ENCODE measurements around the gene POLR2H.

Gene POLR2H

DNA sequence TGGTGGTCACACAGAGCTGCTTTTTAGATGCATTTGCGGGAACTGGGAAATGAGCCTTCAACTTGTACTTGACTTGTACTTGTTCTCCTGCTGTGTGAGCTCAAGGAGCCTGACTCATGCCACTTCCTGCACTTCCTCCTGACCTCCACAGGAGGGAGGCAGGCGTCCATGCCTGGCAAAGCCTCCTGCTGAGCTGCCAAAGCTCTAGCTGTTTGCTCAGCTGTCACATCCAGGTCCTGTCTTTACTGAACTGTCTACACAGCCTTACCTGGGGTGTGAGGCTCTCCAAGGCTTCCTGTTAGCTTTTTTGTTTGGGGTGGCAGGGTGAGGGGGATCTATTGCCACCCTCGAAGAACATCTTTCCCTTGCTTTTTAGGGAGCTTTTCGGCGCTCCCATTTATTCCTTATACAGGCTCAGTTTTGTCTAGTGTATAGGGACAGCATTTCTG lies 10.1 kb downstream of the POLR2H start:
- peak; percentile 78 for DNase-seq (ENCODE audit: low spot score)

DNA sequence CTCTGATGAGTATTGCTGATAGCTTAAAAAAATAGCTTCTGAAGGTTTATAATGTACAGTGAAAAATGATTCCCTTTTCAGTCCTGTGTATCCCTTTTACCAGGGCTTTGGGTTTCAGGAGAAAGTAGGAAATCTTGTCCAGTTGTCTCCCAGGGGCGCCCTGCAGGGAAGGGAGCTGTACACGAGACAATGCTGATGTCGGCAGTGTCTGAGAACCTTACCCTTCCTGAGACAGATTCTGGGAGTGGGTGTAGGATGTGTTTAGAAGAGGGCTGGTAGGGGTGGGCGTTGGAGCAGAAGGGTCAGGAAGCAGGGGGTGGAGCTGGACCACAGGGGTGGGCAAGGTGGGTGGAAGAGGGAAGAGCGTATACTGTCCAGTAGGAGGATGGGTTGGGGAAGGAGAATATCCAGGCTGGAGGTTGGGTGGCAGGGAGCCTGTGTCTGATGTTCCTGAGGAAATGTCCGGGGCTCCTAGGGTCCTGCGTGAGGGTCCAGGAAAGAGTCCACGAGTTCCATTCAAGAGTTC lies 10.8 kb downstream of the POLR2H start:
- DNase-seq (ENCODE audit: low spot score): no peak

DNA sequence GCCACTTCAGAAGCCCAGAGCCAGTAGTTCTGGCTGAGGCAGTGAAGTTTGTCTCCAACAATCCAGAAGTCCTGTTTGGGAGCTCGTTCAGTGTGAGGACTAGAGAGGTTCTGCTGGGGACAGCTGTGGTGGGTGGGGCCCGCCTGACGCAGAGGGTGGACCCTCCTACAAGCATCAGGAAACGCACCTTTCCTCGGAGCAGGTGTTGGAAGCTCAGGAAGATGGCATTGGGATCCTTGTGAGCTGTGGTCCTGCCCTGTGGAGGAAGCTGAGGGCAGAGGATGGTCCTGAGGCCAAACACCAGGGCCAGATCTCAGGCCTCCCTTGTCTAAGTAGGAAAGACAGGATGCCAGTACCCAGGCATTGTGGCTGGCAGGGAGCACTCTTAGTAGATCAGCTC lies 11.4 kb downstream of the POLR2H start:
- DNase-seq (ENCODE audit: low spot score): no peak

DNA sequence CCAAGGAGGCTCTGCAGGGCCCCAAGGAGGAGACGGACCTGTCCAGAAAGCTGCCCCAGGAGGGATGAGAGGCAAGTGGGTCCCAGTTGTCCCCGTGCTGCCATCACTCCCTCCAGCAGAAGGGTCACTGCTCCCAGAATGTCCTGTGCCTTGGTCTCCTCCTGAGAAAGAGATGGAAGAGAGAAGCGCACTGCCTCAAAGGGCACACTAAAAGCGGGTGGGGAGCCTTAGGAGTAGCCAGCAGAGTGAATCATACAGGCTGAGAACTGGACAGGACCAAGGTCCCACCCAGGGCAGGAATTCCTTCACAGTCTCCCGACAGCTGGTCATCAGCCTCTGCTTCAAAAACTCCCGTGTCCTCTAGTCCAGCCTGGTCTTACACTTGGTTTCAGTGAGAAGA lies 11.9 kb downstream of the POLR2H start:
- no peak for DNase-seq (ENCODE audit: low spot score)

DNA sequence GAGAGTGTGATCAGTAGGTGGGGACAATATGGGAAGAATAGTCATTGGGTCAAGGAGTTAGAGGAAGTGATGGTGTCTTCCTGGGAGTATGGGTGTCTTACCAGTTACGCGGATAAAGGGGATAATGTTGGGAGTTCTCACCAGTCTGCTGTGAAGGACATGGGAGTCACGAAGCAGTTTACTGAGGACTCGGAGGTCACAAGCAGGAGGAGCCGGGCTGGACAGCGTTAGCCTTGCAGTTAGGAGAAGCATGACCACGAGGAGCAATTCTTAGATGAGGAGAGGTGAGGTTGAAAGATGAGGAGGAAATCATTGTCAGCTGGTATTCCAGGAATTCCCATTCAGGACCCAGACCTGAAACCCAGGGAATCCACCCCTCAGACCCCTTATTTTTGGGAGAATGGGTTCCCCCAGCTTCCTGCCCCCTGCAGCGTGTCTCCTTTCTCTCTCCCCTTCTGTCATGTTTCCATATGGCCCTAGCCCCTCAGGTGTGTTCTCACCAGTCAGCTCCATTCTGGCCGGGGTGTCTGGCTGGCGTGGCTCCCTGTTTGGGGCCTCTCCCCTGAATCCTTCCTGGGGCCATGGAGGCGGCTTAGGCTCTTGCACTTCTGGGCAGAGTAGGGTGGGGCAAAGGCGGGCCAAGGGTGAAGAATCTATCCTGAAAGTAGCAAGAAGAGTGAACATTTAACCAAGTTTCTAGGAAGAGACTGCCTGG lies 14.4 kb downstream of the POLR2H start:
- DNase-seq (ENCODE audit: low spot score): no peak

DNA sequence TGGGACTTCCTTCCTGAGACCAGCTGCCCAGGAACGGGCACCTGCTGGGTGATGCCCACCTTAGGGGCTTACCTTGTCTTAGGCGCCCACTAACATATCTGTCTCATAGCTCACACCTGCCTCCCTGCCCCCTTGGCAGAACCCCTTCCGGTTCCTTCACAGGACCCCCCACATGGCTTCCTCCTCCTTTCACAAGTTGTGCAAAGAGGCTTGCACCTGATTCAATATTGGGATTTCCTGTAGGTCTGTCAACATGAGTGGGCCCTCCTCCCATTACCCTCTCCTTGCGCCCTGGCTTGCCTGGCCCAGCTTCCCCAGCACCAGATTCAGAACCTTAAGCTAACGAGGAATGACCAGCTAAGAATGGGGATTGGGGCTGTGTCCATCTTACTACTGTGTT lies 15.9 kb downstream of the POLR2H start:
- no peak for DNase-seq (ENCODE audit: low spot score)

DNA sequence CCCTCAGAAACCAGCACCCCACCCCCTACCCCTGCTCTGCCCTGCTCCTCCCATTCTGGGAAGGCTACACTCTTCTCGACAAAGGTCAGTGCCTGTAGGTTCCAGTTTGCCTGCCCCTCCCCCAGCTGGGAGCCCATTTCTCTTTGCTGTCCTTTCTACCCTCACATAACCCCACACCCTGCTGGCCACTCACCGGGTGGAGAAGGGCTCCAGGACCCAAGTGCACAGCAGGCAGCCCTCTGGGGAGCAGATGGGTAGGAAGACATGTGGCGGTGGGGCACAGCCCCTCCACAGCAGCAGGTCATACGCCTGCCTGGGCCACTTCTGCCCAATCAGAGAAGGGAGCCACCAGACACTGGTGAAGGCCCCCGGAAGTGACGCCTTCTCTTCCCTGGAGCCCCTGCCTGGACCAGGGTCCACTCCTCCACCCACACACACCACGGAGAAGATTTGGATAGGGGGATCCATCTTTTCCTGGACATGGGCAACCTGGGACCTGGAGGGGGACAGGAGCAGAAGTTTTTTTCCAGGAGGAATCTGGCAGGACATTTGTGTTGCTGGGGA lies 16.5 kb downstream of the POLR2H start, which contains the start of gene THPO:
TSS of gene THPO (minus strand) at position 326 of the 564 bp plus-strand sequence. CDS start 1,948 bp downstream, outside the sequence.
- DNase-seq (ENCODE audit: low spot score): peak; percentile 94

DNA sequence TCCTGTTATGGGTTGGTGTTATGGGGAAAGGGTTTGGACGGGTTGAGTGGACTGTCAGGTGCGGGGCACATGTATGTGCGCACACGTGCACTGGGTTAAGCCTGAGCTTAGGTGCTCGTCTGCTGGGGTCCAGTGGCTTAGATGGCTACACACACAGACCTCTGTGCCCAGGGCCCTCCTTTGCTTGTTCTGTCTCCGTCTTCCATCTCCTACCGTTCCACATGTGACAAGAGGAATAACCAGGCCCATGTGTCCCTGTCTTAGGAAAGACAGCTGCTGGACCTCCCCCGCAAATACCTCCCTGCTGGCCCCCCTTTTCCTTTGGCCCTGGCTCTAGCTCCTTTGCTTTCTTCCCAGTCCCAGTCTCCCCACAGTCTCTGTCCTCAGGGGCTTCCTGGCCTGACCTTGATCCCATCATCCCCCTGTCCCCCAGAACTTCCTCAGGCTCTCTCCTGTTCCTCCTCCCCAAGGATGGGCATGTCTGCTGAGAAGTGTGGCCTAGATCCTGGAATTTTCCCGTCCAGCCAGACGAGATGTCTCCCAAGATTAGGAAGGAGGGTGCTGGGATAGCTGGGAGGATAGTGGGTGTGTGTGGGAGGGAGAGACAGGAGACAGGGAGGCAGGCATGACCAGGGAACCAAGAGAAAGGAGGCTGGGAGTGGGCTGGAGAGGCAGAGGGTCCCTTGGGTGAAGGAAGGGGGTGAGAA lies 17.3 kb downstream of the POLR2H start:
- DNase-seq (ENCODE audit: low spot score): no peak

DNA sequence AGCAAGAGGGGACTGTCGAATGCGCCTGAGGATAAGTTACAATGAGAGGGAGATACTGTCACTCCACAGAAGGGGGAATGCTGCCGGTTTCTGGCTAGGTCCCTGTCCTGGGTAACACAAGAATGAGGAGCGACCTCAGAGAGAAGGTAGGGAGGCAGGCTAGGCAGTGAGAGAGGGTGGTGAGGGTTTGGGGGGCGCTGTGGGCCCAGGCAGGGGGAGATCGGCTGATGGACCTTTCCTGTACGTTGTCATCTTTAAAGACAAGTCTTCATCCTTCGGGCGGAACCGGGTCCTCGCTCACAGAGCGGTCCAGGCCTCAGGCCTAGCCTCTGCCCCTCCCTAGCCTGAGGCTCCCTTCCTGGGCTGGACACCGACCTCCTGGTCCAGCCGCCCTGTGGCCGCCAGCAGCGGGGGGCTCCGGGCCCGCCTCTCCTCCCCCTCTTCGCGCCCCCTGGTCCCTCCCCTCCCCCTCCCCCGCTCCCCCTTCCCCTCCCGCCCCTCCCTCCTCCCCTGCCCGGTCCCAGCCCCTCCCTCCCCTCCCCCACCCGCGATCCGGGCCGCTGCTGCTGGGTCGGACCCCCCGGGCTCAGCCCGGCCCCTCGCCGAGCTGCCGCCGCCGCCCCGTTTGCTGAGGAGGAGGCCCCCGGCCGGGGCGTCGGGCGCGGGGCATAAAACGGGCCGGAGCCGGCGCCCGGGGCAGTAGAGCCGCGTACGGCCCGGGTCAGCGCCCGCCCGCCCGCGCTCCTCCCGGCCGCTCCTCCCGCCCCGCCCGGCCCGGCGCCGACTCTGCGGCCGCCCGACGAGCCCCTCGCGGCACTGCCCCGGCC lies 18.1 kb downstream of the POLR2H start, which contains the start of gene CHRD:
TSS of gene CHRD (plus strand) at position 697 of the 827 bp plus-strand sequence. CDS start 265 bp downstream, outside the sequence.
- DNase-seq (ENCODE audit: low spot score): peak; percentile 43

DNA sequence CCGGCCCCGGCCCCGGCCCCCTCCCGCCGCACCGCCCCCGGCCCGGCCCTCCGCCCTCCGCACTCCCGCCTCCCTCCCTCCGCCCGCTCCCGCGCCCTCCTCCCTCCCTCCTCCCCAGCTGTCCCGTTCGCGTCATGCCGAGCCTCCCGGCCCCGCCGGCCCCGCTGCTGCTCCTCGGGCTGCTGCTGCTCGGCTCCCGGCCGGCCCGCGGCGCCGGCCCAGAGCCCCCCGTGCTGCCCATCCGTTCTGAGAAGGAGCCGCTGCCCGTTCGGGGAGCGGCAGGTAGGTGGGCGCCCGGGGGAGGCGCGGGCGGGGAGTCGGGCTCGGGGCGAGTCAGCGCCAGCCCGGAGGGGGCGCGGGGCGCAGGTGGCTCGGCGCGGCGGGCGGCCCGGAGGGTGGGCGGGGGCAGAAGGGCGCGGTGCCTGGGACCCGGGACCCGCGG lies 18.7 kb downstream of the POLR2H start:
- DNase-seq (ENCODE audit: low spot score): peak; percentile 82

DNA sequence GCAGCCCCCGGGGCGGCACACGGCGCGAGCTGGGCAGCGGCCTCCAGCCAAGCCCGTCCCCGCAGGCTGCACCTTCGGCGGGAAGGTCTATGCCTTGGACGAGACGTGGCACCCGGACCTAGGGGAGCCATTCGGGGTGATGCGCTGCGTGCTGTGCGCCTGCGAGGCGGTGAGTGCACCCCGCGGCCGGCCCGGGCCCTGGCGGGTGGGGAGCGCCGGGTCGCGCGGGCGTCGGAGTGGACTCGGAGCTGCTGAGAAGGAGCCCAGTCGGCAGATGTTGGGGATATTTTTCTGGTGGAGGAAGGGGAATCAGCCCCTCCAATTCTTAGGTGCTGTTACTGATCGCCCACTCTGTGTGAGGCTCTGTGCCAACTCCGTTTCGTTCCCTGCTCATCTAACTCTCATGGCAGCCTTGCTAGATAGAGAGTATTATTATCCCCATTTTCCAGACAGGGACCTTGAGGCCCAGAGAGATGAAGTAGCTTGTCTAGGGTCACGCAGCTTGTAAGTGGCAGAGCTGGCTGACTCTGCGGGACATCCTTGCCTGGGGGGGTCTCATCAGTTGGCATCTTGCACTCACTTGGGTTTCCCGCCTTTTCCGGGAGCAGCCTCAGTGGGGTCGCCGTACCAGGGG lies 19.2 kb downstream of the POLR2H start:
- peak; percentile 47 for DNase-seq (ENCODE audit: low spot score)

DNA sequence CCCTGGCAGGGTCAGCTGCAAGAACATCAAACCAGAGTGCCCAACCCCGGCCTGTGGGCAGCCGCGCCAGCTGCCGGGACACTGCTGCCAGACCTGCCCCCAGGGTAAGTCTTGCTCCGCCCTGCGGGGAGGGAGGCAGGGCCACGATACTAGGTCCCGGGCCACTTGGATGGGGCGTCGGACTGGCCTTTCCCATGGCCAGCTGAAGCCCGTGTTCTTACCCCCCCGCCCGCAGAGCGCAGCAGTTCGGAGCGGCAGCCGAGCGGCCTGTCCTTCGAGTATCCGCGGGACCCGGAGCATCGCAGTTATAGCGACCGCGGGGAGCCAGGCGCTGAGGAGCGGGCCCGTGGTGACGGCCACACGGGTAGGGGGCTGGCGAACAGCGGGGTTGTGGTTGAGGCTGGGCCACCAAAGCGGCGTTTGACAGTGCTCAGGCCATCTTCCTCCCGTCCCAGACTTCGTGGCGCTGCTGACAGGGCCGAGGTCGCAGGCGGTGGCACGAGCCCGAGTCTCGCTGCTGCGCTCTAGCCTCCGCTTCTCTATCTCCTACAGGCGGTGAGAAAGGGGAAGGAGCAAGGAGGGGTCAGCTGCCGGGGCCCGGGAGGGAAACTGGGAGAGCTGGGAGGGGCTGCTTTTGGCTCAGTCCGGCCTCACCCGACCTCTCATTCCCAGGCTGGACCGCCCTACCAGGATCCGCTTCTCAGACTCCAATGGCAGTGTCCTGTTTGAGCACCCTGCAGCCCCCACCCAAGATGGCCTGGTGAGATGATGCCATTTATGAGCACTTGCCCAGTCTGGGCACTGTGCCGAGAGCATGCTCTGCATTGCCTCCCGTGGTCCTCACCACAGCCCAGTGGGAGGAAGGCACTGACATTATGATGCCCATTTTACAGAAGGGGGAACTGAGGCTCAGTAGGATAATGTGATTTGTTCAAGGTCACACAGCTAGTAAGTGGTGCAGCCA lies 20.0 kb downstream of the POLR2H start:
- no peak for DNase-seq (ENCODE audit: low spot score)

DNA sequence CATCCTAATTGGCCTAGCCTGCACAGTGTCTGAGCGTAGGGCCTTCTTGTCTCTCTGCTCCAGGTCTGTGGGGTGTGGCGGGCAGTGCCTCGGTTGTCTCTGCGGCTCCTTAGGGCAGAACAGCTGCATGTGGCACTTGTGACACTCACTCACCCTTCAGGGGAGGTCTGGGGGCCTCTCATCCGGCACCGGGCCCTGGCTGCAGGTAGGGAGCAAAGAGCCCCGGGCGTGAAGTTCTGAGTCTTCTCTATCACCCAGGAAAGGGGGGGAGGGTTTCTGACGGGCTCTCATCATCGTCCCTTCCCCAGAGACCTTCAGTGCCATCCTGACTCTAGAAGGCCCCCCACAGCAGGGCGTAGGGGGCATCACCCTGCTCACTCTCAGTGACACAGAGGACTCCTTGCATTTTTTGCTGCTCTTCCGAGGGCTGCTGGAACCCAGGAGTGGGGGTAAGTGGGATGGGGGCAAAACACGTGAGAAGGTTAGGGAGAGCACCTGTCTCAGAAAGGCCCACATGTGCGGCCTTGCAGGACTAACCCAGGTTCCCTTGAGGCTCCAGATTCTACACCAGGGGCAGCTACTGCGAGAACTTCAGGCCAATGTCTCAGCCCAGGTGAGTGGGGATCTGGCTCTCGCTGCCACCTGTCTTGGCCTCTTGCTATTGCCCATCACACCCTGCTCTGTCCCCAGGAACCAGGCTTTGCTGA lies 21.0 kb downstream of the POLR2H start:
- no peak for DNase-seq (ENCODE audit: low spot score)

DNA sequence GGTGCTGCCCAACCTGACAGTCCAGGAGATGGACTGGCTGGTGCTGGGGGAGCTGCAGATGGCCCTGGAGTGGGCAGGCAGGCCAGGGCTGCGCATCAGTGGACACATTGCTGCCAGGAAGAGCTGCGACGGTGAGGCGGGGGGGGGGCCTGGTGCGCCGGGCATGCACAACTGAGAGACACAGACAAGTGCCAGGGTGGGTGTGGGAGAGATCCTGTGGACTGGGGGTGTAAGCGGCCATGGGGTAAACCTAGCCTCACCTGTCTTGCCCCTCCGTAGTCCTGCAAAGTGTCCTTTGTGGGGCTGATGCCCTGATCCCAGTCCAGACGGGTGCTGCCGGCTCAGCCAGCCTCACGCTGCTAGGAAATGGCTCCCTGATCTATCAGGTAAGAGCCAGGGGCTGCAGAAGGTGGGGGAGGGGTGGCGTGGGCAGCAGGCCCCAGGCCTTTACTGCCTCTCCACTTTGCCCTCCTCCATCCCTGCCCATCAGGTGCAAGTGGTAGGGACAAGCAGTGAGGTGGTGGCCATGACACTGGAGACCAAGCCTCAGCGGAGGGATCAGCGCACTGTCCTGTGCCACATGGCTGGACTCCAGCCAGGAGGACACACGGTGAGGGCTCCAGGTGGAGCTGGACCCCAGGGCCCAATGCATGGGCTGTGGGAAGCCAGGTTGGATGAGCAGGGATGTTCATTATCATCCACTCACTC lies 21.7 kb downstream of the POLR2H start:
- DNase-seq (ENCODE audit: low spot score): no peak

DNA sequence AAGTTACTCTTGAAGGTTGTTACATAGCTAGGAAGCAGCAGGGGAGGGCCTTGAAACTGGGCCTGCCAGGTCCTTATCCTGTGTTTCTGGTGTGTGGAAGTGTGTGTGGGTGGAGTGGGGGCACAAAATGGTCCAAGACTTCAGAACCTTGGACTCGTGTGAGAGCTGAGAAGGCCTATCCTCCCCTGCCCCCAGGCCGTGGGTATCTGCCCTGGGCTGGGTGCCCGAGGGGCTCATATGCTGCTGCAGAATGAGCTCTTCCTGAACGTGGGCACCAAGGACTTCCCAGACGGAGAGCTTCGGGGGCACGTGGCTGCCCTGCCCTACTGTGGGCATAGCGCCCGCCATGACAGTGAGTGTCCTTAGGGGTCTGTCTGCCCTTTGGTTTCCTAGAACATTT lies 22.8 kb downstream of the POLR2H start:
- DNase-seq (ENCODE audit: low spot score): no peak

DNA sequence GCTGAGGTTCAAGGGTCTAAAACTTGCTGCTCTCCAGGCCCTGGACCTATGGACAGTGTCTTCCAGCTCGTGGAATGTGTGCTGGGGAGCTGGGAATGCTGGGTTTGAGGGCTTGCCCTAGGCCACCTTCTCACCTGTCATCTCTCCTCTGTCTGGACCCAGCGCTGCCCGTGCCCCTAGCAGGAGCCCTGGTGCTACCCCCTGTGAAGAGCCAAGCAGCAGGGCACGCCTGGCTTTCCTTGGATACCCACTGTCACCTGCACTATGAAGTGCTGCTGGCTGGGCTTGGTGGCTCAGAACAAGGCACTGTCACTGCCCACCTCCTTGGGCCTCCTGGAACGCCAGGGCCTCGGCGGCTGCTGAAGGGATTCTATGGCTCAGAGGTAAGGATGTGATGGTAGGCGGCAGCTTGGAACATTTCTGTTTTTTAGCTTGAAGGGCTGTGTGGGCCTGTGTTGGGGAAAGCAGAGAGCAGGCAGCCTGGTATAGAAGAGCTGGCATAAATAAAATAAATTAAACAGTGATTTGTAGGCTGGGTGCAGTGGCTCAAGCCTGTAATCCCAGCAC lies 23.4 kb downstream of the POLR2H start:
- DNase-seq (ENCODE audit: low spot score): no peak

DNA sequence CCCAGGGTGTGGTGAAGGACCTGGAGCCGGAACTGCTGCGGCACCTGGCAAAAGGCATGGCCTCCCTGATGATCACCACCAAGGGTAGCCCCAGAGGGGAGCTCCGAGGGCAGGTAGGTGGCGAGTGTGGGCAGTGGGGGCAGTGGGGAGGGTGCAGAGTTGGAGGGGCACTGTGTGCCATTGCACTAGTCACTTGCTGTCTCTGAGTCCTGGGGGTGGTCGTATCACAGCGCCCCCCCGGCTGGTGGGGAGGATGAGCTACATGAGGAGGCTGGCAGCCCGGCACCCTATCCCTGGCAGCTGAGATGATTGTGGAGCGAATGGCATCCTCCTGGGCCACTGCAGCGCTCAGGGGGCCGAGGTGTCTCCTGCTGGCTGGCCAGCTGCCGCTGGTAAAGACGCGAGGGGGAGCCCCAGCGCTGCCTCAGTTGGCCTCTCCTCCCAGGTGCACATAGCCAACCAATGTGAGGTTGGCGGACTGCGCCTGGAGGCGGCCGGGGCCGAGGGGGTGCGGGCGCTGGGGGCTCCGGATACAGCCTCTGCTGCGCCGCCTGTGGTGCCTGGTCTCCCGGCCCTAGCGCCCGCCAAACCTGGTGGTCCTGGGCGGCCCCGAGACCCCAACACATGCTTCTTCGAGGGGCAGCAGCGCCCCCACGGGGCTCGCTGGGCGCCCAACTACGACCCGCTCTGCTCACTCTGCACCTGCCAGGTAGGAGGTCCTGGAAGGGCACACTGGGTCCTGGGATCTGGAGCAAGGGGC lies 24.7 kb downstream of the POLR2H start:
- no peak for DNase-seq (ENCODE audit: low spot score)

Measured in HuH-7 (cell line).